ENCODE data around the gene TRAM2. TPM values are rescaled to one million over a fixed set of nuclear protein-coding genes. Genes with fewer than 3 reads are reported as not detected.

Gene TRAM2
- total and polyA plus RNA-seq, 2 of the 4 experiments (the other 2 are of a cell fraction): 77.2 to 95.7 TPM

GRCh38 chr6:52535711-52536423, 41.0 kb downstream of the TRAM2 start:
- H2BK20ac ChIP-seq (ENCODE audit: low read depth, low read length): peak overlapping the region; percentile 53; the same call in 1 of the 2 replicates
- ATAC-seq (ENCODE audit: low read depth) (no peak), DNase-seq (no peak)
- peak overlapping the region; percentile 91 for H2BK120ac ChIP-seq (ENCODE audit: low read depth, low read length)
- no peak overlapping the region for H3K18ac ChIP-seq (ENCODE audit: low read depth, low read length)
- no peak for TF ChIP-seq RAD21 (IDR thresholded peaks at IDR 0.05; ENCODE audit: low read length)
- TF ChIP-seq MAZ (IDR thresholded peaks at IDR 0.05; ENCODE audit: borderline replicate concordance, low read depth, low read length): no peak
- TF ChIP-seq, protein P1, sequence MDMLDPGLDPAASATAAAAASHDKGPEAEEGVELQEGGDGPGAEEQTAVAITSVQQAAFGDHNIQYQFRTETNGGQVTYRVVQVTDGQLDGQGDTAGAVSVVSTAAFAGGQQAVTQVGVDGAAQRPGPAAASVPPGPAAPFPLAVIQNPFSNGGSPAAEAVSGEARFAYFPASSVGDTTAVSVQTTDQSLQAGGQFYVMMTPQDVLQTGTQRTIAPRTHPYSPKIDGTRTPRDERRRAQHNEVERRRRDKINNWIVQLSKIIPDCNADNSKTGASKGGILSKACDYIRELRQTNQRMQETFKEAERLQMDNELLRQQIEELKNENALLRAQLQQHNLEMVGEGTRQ (IDR thresholded peaks at IDR 0.05; ENCODE audit: low read depth, low read length): no peak
- TF ChIP-seq CEBPB (IDR thresholded peaks at IDR 0.05; ENCODE audit: low read depth, low read length): no peak
- TF ChIP-seq BHLHE40 (IDR thresholded peaks at IDR 0.05; ENCODE audit: low read depth, low read length): no peak
- no peak for TF ChIP-seq FOS (IDR thresholded peaks at IDR 0.05; ENCODE audit: low read depth, low read length)
- TF ChIP-seq MXI1 (IDR thresholded peaks at IDR 0.05; ENCODE audit: borderline replicate concordance, low read depth, low read length): no peak
- no peak for TF ChIP-seq SMC3 (IDR thresholded peaks at IDR 0.05; ENCODE audit: low read depth, low read length)
- no peak for TF ChIP-seq NFE2L2 (IDR thresholded peaks at IDR 0.05; ENCODE audit: low read depth, low read length)
- TF ChIP-seq, protein P2, sequence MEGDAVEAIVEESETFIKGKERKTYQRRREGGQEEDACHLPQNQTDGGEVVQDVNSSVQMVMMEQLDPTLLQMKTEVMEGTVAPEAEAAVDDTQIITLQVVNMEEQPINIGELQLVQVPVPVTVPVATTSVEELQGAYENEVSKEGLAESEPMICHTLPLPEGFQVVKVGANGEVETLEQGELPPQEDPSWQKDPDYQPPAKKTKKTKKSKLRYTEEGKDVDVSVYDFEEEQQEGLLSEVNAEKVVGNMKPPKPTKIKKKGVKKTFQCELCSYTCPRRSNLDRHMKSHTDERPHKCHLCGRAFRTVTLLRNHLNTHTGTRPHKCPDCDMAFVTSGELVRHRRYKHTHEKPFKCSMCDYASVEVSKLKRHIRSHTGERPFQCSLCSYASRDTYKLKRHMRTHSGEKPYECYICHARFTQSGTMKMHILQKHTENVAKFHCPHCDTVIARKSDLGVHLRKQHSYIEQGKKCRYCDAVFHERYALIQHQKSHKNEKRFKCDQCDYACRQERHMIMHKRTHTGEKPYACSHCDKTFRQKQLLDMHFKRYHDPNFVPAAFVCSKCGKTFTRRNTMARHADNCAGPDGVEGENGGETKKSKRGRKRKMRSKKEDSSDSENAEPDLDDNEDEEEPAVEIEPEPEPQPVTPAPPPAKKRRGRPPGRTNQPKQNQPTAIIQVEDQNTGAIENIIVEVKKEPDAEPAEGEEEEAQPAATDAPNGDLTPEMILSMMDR (conservative IDR thresholded peaks at IDR 0.05; ENCODE audit: low read depth, low read length): no peak
- TF ChIP-seq CHD1 (IDR thresholded peaks at IDR 0.05; ENCODE audit: low read depth, low read length): no peak
- TF ChIP-seq, protein P3, sequence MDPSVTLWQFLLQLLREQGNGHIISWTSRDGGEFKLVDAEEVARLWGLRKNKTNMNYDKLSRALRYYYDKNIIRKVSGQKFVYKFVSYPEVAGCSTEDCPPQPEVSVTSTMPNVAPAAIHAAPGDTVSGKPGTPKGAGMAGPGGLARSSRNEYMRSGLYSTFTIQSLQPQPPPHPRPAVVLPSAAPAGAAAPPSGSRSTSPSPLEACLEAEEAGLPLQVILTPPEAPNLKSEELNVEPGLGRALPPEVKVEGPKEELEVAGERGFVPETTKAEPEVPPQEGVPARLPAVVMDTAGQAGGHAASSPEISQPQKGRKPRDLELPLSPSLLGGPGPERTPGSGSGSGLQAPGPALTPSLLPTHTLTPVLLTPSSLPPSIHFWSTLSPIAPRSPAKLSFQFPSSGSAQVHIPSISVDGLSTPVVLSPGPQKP (IDR thresholded peaks at IDR 0.05; ENCODE audit: borderline replicate concordance, low read depth, low read length): no peak
- no peak for TF ChIP-seq RFX5 (IDR thresholded peaks at IDR 0.05; ENCODE audit: low read depth, low read length)
- TF ChIP-seq RCOR1 (IDR thresholded peaks at IDR 0.05; ENCODE audit: insufficient replicate concordance, low read length): no peak
- peak overlapping the region; percentile 95 for H2BK5ac ChIP-seq (ENCODE audit: low read depth, low read length, poor library complexity, severe bottlenecking)
- H4K8ac ChIP-seq (ENCODE audit: low read depth in 2 of 2, low read length in 2 of 2): peak overlapping the region; percentile 83 to 84; a peak in 2 of 4 replicates
- peak overlapping the region; percentile 92 for H3K14ac ChIP-seq (replicated peaks; ENCODE audit: low read depth, low read length)
- no peak overlapping the region for H4K5ac ChIP-seq (ENCODE audit: low read depth, low read length)
- H4K91ac ChIP-seq (ENCODE audit: insufficient read depth, low read depth, low read length): peak overlapping the region; percentile 97; the same call in 1 of the 2 replicates
- POLR2A ChIA-PET (ENCODE audit: unreplicated experiment): interaction anchor here (0.6 kb wide), 1 partner anchor 112 kb away, joined by 3 read pairs; no protein-coding TSS in a partner anchor
- no CpG with 5 or more reads among the region's 5 CpGs for WGBS, 2 experiments (ENCODE audit: extremely low coverage in 2 of 2, insufficient read length in 1 of 2)
- no peak overlapping the region for H2AFZ ChIP-seq (replicated peaks; ENCODE audit: low read length, poor library complexity)
- 0 out of 2 replicates have a peak, but pooled peaks cover 3% of the 10 kb centered on the region for H4K20me1 ChIP-seq (ENCODE audit: insufficient read depth, low read length)
- H2AK5ac ChIP-seq (ENCODE audit: low read depth, low read length): peak overlapping the region; percentile 96; the same call in 1 of the 2 replicates
- H3K9me3 ChIP-seq (ENCODE audit: control insufficient read depth, insufficient read depth, low read length): no peaks in the 10 kb centered on the region
- H3K79me1 ChIP-seq (ENCODE audit: low read depth in 1 of 2, low read length in 2 of 2): peaks cover 37 to 89% of the 10 kb centered on the region in 2 experiments
- H3K27ac ChIP-seq (ENCODE audit: insufficient read depth, low read length): no peak overlapping the region
- BruUV-seq (replicated peaks): no TSS peak
- H3K4me1 ChIP-seq (ENCODE audit: control insufficient read depth, insufficient read depth, low read length): peaks cover 46% of the 10 kb centered on the region
- CTCF ChIA-PET: interaction anchor here (0.9 to 1.2 kb wide), 2 partner anchors 11 to 25 kb away, joined by 3 to 5 read pairs; no protein-coding TSS in a partner anchor
- dilution Hi-C loops (cut with HindIII; ENCODE audit: low sequenced_read_pairs, unreplicated experiment): no loop called here
- no peak overlapping the region for H3K4me2 ChIP-seq (ENCODE audit: low read depth, low read length)
- H2BK15ac ChIP-seq (ENCODE audit: low read depth, low read length): peak overlapping the region; percentile 63; the same call in 1 of the 3 replicates
- intact Hi-C loops (cut with micrococcal nuclease): no loop called here
- no peak overlapping the region for H2AK9ac ChIP-seq (replicated peaks; ENCODE audit: low read depth, low read length, poor library complexity)
- peaks cover 53% of the 10 kb centered on the region for H3K9me1 ChIP-seq (ENCODE audit: insufficient read depth, low read length)
- in situ Hi-C loops (cut with MboI; ENCODE audit: low sequenced_read_pairs): no loop called here
- no peak overlapping the region for H3K56ac ChIP-seq (ENCODE audit: extremely low read depth, insufficient read depth, low read length)
- peak overlapping the region; percentile 92 for H3K4ac ChIP-seq (ENCODE audit: low read depth, low read length)
- H3K36me3 ChIP-seq (ENCODE audit: control insufficient read depth, insufficient read depth, low read length): peaks cover 25% of the 10 kb centered on the region
- H3K4me3 ChIP-seq (ENCODE audit: insufficient read depth, low read depth, low read length): no peak overlapping the region
- no peak overlapping the region for H3K9ac ChIP-seq (ENCODE audit: low read depth, low read length)
- H3K27me3 ChIP-seq (ENCODE audit: control insufficient read depth, insufficient read depth, low read length): no peaks in the 10 kb centered on the region
- peak overlapping the region; percentile 94 for H3K23ac ChIP-seq (ENCODE audit: low read depth, low read length)

Data from IMR-90 (cell line).